ENCODE measurements around the gene CCL18.

GRCh38 chr17:36017799-36018198 is 46.3 kb upstream of the CCL18 start, which contains the start of gene CCL23:
- TF ChIP-seq CTCF (IDR thresholded peaks at IDR 0.05) (no peak), POLR2AphosphoS5 (IDR thresholded peaks at IDR 0.05; ENCODE audit: insufficient read depth in 1 of 2, low read depth in 1 of 2) (no peak), POLR2A (IDR thresholded peaks at IDR 0.05) (no peak)
